ENCODE data around the gene TPGS2. TPM values are rescaled to one million over a fixed set of nuclear protein-coding genes. Genes with fewer than 3 reads are reported as not detected.
A peak's percentile ranks its signal among the peaks of the same experiment; 100 is the strongest.
"Not testable (repeated sequence)": the region's sequence is repeated elsewhere in the genome, so short reads cannot be mapped to it uniquely, and the experiment has no call there.

TPGS2 gene
- total RNA-seq (2022) (36.5 and 40.9 TPM in 2 replicates), Bru-seq, nascent RNA (percentile 61 among the genes with signal in this experiment), BruChase-seq, experiment 1, labeled RNA remaining after a 6-hour chase (percentile 56 among the genes with signal in this experiment), BruChase-seq, experiment 2, labeled RNA remaining after a 2-hour chase (percentile 69 among the genes with signal in this experiment)
- long read RNA-seq, full-length matches to known transcripts = 76 of 94 reads
- long read RNA-seq, partial matches to known transcripts = 10 of 94 reads
- long read RNA-seq, other reads (novel, unspliced or antisense) = 8 of 94 reads

GRCh38 chr18:36828630-36829361 is at the start of gene TPGS2, which contains the start of gene KIAA1328:
Gene TPGS2, minus strand, starts transcription at chr18:36829002. Its CDS starts 235 bp downstream, at chr18:36828767.
Gene KIAA1328, plus strand, starts transcription at chr18:36829127. Its CDS starts 12 bp downstream, at chr18:36829139.
- peak; percentile 78 for DNase-seq (ENCODE audit: unreplicated experiment)
- Mint-ChIP-seq H3K4me1 (ENCODE audit: insufficient read depth, unreplicated experiment) (peaks cover 25% of the 10 kb centered on the region), H3K9me3 (ENCODE audit: unreplicated experiment) (no peaks in the 10 kb centered on the region), H3K27me3 (ENCODE audit: insufficient read depth, unreplicated experiment) (no peaks in the 10 kb centered on the region), H3K36me3 (ENCODE audit: insufficient read depth, unreplicated experiment) (no peaks in the 10 kb centered on the region), H3K27ac (ENCODE audit: low read depth, unreplicated experiment) (peak within 1 kb of the TSS; percentile 80), H3K4me3 (ENCODE audit: unreplicated experiment) (peak within 1 kb of the TSS; percentile 84)
- ChIA-PET CTCF (interaction anchor here (0.6 to 3.0 kb wide), 7 partner anchors 12 to 1696 kb away, joined by 3 to 8 read pairs (median 3); no protein-coding TSS in a partner anchor), POLR2A (interaction anchor here (0.6 to 2.7 kb wide), 8 partner anchors 8 to 641 kb away, joined by 3 to 13 read pairs (median 3); no protein-coding TSS in a partner anchor)
- intact Hi-C loops (cut with micrococcal nuclease) = no loop called here
- TF ChIP-seq CTCF (IDR thresholded peaks at IDR 0.05; ENCODE audit: unreplicated experiment) = peak; percentile 39
- no TSS peak for BruUV-seq (replicated peaks)

- H3K27me3 Mint-ChIP-seq (ENCODE audit: insufficient read depth, unreplicated experiment); intact Hi-C loops (cut with micrococcal nuclease); CTCF ChIA-PET; H3K27ac Mint-ChIP-seq (ENCODE audit: low read depth, unreplicated experiment); POLR2A ChIA-PET; H3K4me3 Mint-ChIP-seq (ENCODE audit: unreplicated experiment); H3K9me3 Mint-ChIP-seq (ENCODE audit: unreplicated experiment); H3K36me3 Mint-ChIP-seq (ENCODE audit: insufficient read depth, unreplicated experiment); DNase-seq (ENCODE audit: unreplicated experiment); H3K4me1 Mint-ChIP-seq (ENCODE audit: insufficient read depth, unreplicated experiment); BruUV-seq (replicated peaks): not testable (repeated sequence)
Measured at GRCh38 chr18:36873826-36874225, 45.0 kb upstream of the TPGS2 start.

- ChIA-PET CTCF (no interaction called here), POLR2A (no interaction called here)
- Mint-ChIP-seq H3K36me3 (ENCODE audit: insufficient read depth, unreplicated experiment) (no peaks in the 10 kb centered on the region), H3K9me3 (ENCODE audit: unreplicated experiment) (no peaks in the 10 kb centered on the region), H3K4me1 (ENCODE audit: insufficient read depth, unreplicated experiment) (no peaks in the 10 kb centered on the region), H3K27ac (ENCODE audit: low read depth, unreplicated experiment) (peak overlapping the region; percentile 32), H3K27me3 (ENCODE audit: insufficient read depth, unreplicated experiment) (no peaks in the 10 kb centered on the region), H3K4me3 (ENCODE audit: unreplicated experiment) (no peak overlapping the region)
- intact Hi-C loops (cut with micrococcal nuclease) = no loop called here
- BruUV-seq (replicated peaks) = no TSS peak
- DNase-seq (ENCODE audit: unreplicated experiment) = no peak
- no peak for TF ChIP-seq CTCF (IDR thresholded peaks at IDR 0.05; ENCODE audit: unreplicated experiment)
Measured at GRCh38 chr18:36872329-36872728, 43.5 kb upstream of the TPGS2 start.

- ChIA-PET POLR2A (no interaction called here), CTCF (interaction anchor here (0.7 kb wide), 1 partner anchor 9 kb away, joined by 3 read pairs; no protein-coding TSS in a partner anchor)
- Mint-ChIP-seq H3K36me3 (ENCODE audit: insufficient read depth, unreplicated experiment) (no peaks in the 10 kb centered on the region), H3K27ac (ENCODE audit: low read depth, unreplicated experiment) (peak overlapping the region; percentile 32), H3K9me3 (ENCODE audit: unreplicated experiment) (no peaks in the 10 kb centered on the region), H3K4me3 (ENCODE audit: unreplicated experiment) (no peak overlapping the region), H3K4me1 (ENCODE audit: insufficient read depth, unreplicated experiment) (no peaks in the 10 kb centered on the region), H3K27me3 (ENCODE audit: insufficient read depth, unreplicated experiment) (no peaks in the 10 kb centered on the region)
- no TSS peak for BruUV-seq (replicated peaks)
- intact Hi-C loops (cut with micrococcal nuclease) = no loop called here
- no peak for DNase-seq (ENCODE audit: unreplicated experiment)
- no peak for TF ChIP-seq CTCF (IDR thresholded peaks at IDR 0.05; ENCODE audit: unreplicated experiment)
Measured at GRCh38 chr18:36871801-36872200, 43.0 kb upstream of the TPGS2 start.

Measured in MCF 10A (cell line).